ENCODE results near the gene CFAP92.

Gene CFAP92

DNA sequence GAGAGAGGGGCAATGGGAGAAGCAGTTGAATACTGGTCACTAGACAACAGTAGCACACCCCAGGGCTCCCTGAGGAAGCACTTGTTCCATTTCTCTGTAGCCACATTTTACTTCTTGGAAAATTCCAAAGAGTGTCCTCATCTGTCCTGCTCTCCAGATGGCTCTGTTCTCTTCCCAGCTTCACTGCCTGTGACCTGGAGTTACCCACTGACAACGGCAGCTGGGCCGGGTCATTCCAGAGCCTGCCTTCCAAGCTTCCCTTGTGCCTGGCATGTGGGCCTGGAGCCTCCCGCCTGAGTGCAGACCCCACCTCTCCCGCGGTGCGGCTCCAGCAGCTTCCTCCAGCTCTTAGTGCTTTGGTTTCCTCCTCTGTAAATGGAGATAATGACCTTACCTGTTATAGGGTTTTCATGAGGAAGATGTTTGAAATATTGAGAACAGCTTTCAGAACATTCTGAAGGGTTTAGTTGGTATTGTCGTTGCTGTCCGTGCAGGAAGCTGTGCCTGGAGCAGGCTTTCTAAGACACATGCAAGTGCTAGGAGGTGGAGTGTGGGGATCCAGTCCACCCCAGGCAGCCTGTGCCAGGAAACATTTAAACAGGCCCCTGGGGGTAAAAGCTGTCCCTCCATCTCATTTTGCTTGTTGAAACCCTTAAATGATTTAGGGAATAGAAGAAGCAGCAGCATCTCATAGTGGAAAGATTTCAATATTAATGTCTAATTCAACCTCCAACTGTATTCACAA lies 32.0 kb upstream of the CFAP92 start:
- peak; percentile 58 for DNase-seq

DNA sequence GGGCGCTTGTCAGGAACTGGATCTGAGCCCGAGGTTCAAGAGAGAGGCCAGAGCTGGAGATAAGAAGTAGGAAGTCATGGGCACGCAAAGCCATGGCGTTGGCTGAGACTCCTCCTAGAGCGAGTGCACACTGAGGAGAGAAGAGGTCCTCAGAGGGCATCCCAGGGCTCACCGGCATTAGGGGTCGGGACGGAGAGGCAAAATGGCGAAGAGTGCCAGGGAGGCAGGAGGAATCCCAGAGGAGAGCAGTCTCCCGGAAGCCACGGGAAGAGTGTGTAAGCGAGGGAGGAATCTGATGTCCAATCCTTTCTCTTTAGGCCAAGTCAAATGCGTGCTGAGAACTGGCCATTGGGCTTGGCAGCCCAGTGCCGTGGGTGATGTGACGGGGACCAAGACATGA lies 31.2 kb upstream of the CFAP92 start:
- DNase-seq, result peak; percentile 41

DNA sequence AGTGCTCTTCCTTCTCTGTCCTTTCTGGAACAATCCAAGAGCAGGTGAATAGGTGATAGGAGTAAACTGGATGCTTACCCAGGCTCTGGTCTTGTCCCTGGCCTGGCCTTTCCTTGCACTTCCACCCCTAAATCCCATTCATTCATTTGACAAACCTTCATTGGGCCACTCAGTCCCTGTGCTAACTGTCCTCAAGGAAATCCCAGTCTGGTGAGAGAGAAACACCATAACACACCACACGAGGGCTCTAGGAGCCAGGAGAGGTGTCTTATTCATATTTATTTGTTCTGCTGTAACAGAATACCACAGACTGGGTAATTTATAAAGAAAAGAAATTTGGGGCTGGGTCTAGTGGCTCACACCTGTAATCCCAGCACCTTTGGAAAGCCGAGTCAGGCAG lies 30.0 kb upstream of the CFAP92 start:
- DNase-seq, result no peak

DNA sequence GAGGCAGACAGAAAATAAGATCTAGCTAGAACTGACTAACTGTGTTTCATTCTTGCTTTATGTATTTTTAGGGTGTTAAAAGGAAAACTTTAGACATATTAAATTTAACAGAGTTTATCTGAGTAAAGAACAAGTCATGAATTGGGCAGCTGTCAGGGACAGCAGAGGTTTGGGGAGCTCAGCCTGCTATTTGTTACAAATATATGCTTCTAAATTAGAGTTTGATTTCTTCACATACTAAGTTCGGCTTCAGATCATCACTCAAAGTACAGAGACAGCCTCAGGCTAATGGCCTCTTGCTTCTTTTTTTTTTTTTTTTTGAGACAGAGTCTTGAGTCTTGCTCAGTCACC lies 29.1 kb upstream of the CFAP92 start:
- no peak for DNase-seq

DNA sequence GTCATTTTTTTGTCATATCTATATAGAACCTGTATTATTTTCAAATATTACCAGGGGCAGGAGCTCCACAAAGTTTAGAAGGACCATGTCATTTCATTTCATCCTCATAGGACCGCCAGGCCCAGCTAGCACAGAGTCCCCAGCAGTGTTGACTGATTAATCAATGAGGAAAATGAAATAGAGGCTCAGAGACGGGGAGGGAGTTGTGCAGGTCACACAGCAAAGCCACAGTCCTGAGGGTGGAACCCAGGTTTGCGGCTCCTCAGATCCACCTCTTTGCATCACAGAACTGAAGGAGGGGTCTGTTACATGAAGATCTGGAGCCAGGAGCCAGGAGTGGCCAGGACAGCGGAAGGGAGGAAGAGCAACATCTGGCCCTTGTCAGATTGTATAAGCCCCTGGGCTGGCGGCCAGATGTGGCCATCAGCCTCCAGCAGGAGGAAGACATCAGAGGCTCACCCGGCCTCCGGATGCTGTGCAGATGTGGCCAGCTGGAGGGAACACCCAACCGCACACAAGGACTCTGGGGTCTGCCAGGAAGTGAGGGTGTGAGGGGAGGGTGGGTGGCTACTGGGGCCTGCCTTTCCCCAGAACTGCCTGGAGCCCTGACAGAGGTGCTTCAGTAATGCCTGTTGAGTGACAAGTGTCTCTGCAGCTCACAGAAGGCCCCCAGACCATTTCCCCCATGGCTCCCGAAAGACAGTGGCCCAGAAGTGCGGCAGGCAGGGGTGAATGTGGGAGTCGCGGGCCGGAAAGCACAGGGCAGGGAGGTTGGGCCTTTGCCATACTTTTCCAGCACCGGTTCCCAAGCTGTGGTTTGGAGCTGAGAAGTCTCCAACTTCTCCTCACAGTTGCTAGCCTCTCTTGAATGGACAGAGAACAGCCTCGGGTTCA lies 28.5 kb upstream of the CFAP92 start:
- DNase-seq, result peak; percentile 51

DNA sequence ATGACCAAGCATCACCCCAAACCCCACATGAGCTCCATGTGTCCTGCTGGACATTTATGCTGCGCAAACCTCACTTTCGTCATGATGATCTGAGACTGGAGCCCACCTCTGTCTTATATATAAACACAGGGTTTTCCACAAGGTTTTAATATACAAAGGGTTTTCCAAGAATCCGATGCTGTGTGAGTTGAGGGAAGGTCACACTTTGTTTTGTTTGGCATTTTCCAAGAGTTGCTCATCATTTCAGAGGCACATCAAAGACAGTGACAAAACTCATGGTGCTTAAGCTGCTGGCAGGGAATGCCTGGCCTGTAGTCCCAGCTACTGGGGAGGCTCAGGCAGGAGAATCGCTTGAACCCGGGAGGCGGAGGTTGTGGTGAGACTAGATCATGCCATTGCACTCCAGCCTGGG lies 27.3 kb upstream of the CFAP92 start:
- peak; percentile 53 for DNase-seq

DNA sequence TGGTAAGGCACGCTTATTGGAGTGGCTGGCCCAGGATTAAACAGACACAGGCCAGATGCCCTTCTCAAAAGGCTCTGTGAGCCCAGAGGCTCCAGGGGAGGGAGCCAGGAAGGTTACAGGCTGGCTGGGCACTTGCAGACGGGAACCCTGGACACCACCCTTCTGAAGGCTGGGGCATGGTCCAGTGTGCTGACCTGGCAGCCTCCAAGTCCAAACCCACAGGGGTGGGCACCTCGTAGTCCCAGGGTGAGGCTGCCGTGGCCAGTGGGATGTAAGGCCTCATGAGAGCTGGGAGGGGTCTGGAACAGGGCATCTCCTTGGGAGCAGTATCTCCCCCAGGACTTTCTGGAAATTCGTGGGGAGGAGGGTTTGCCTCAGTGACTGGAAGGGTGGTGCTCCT lies 26.8 kb upstream of the CFAP92 start:
- peak; percentile 42 for DNase-seq

DNA sequence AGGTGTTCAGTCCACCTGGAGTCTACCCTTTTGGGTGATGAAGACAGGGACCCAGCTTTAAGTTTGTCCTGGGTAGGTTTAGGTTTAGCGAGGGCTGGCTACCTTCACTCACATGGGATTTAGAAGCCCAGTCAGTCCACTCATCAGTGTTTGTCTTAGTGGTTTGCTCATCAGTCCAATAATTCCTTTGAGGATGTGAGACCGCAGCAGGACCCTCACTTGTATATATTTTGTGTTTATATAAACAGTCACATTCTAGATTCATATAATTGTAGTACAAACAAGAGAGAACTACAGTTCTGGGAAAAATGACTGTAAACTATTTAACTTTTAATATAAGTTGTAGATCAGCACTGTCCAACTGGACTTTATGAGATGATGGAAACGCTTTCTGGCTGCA lies 25.4 kb upstream of the CFAP92 start:
- no peak for DNase-seq

DNA sequence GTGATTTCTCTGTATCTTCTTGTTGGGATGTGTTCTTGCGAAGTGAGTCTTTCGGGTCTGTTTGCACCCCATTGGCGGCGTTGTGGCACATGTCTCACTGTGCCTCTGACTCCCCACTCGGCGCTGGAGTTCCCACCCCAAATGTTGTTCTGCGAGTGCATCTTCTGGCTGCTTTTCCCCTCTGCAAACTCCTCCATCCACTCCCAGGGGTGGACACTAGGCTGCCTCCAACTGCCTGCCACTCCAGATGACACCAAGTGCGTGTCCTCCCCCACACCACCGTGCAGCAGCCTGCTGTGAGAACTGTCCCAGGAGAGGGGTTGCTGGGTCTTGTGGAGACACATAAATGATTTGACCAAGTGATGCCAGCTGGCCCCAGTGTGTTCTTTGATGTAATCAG lies 24.9 kb upstream of the CFAP92 start:
- DNase-seq, result no peak

DNA sequence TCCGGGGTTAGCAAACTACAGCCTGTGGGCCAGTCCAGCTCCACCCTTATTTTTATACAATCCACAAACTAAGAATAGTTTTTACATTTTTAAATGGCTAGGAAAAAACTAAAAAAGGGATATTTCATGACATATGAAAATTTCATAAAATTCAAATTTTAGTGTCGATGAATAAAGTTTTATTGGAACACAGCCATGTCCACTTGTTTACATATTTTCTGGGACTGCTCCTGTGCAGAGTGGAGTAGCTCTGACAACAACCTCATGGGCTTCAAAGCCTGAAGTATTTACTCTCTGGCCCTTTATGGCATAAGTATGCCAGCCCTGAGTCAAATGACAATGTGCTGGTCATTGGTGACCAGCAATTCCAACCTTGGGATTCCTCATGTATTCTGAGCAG lies 24.4 kb upstream of the CFAP92 start:
- DNase-seq, result no peak

DNA sequence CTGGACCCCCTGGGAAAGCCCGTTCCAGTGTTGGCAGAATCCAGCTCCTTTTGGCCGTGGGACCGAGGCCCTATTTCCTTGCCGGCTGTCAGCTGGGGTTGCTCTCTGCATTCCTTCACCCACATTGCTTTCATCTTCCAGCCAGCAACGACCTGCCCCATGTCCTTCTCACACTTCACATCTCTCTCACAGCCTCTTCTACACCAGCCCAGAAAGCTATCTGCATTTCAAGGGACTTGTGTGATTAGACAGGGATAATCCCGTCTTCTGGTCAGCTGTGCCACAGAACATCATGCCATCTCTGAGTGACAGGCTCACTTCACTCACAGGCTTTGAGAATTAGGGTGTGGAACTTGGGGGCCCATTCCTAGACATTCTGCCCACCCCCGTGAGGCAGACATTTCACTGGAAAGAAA lies 23.6 kb upstream of the CFAP92 start:
- no peak for DNase-seq

DNA sequence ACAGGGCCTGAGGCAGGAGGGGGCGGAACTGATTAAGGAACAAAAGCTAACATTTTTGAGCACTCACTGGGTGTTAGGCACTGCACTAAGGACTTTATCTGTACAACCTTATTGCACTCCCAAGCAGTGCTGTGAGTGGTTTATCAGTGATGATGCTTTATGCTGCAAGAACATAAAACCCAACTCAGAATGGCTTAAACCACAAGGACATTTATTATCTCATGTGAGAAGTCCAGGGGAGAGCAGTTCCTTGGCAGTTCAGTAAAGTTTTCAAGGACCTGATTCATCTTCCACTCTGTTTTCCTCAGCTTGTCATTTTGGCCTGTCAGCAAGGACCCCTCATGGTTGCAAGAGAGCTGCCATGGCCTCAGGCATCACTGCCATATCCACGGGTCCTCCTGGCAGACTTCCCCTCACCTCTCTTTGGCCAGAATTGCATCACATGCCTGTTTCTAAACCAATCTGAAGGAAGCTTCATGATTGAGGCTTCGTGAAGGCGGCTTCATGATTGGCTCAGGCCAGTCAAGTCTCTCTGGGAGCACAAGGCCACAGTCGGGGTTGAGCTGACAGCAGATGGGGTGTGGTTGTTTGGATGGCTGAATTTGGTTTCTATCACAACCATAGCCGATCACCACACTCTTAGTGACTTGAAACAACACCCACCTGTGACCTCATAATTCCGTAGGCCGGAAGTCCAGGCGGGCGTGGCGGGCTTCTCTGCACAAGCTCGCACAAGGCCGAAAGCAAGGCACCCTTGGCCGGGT lies 23.0 kb upstream of the CFAP92 start:
- peak; percentile 72 for DNase-seq

DNA sequence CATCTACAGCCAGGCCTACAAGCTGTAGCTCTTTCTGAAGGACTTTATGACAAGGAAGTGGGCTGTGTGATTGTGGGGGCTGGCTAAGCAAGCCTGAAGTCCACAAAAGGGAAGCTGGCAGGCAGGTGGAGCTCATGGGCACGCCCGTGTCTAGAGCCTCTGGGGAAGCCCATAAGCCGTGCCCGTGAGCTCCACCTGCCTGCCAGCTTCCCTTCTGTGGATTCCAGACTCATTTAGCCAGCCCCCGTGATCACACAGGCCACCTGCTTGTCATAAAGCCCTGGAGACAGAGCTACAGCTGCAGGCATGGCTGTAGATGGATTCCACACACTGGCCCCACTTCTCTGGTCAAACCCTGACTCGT lies 22.5 kb upstream of the CFAP92 start:
- peak; percentile 82 for DNase-seq

DNA sequence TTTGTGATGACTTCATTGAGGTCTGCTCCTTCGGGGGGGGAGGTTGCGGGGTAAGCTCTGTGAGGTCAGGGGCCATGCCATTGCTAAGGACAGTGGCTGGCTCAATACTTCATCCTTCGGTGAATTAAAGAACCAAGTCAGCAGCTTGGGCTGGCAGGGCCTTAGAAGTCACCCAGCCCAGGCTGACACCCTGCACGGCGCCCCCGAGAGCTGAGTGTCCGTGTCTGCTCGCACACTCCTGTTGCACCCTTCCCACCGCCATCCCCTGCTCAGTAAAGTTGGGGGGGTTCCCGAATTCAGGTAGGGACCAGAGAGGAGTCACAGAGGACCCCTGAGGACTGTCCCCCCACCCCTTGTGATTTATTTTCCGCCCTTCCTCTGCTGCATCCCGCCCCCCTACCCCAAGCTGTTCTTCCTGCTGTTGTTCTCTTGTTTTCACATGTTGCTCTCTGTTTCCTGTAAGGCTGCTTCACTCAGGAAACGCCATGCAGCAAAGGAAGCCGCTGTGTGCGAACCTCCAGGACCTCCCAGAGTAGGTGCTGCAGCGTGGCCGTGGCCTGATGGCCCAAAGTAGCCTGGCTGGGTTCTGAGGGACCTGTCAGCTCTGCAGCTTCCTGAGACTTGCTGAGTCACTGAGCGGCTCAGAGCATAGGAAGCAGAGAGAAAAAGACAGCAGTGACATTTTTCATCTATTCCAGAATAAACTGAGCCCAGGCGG lies 21.7 kb upstream of the CFAP92 start:
- DNase-seq, result peak; percentile 79

DNA sequence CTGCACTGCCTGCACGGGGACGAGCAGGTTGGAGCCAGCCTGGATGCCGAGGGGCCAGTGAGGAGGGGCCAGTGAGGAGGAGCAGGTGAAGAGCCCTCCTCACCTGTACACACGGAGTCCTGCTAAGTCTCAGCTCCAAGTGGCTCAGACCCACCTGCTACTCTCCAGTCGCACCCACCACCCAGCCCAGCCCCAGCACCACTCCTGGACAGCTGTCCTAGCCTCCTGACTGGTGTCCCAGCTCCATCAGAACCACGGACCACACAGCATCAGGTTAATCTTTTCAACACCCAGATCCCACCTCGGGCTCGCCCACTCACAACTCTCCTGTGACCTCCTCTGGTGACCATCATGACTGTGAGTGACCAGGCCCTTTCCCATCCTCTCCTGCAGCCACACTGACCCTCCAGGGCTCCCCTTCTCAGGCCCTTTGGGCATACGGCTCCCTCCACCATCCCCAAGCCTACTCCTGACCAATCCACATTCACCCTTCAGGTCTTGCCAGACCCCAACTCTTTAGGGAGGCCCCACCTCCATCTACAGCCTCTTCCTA lies 21.0 kb upstream of the CFAP92 start:
- no peak for DNase-seq

DNA sequence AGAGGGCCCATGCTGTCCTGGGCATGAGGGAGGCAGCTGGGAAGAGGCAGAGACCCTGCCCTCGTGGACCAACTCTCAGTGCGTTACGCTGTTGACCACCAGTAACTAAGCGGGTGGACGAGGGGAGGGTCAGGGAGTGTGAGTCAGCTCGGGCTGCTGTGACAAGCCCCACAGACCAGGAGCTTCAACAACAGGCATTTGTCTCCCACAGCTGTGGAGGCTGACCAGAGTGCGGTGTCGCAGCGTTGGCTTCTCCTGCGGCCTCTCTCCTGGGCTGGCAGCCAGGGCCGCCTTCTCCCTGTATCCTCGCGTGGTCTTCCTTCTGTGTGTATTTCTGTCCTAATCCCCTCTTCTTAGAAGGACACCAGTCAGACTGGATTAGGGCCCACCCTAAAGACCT lies 20.3 kb upstream of the CFAP92 start:
- DNase-seq, result no peak

DNA sequence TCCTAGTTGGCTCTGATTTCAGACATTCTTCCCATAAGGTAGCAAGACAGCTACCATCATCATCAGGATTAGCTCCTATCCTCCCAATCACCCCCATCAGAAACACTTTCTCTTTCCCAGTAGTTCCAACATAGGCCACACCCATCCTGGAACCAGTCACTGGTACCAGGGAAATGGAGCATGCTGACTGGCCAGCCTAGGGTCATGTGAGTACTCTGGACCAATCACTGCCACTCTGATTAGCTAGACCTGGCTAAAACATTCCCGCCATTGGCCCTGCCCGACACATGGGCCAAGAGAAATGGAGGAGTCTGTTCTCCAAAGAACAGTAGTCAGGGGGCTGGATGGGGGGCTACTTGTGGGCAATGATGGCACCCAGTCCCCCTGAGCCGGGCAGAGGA lies 19.6 kb upstream of the CFAP92 start:
- DNase-seq, result peak; percentile 55

DNA sequence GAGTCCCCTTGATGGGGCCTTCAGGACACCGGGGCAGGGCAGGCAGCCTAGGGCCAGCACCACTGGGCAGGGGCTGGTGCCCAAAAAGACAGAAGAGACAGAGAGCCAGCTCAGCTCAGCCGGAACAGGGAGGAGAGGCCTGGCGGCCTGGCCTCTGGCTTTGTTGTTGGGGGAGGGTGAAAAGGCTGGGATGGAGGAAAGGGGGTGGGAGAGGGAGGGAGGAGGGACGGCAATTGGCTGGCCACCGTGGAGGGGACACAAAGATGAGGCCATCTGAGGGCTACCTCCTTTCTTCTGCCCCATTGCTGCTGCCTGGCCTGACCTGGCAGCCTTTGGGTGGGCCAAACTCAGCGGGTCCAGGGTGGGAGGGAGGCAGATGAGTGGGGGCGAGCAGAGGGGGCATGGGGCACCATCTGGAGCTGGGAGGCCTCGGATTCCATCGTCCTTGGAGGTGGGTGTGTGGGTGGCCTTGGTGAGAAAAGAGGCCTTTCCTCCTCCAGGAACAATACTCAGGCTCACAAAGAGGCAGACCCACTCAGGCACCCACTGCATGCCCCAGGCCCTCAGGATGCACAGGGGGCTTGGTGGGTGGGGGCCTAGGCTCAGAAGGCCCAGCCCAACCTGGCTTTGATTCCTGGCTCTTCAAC lies 16.6 kb upstream of the CFAP92 start:
- no peak for DNase-seq

DNA sequence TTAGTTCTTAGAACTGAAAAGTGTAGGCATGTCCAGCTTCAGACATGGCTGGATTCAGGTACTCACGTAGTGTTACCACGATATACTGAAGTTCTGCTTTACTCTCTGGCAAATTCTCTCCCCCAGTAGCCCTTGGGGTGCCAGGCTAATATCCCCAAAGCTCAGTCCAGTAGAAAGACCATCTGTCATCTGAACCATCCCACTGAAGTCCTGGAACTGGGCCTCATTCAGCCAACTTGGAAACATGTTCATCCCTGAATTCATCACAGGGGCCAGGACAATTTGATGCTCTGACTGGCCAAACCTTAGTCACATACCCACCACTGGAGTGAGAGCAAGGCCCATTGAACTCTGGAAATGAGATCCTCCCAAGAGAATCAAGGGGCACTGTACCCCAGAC lies 15.4 kb upstream of the CFAP92 start:
- DNase-seq, result no peak

DNA sequence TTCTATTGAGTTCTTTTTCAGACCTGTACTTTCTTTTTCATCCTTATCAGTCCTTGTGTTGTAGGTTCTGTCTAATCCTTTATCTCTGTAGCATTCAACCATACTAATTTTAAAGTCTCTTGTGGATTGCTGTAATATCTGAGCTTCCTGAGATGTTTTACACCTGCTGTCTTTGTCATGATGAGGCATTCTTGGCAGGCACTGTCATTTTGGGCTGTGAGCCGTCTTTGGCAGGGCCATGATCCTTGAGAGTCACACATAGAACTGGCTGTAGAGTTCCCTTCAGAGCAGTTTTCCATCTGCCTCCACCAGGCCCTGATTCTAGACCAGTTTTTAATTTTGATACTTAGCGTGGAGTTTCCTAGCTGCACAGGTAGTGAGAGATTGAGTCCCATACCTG lies 13.9 kb upstream of the CFAP92 start:
- DNase-seq, result no peak

DNA sequence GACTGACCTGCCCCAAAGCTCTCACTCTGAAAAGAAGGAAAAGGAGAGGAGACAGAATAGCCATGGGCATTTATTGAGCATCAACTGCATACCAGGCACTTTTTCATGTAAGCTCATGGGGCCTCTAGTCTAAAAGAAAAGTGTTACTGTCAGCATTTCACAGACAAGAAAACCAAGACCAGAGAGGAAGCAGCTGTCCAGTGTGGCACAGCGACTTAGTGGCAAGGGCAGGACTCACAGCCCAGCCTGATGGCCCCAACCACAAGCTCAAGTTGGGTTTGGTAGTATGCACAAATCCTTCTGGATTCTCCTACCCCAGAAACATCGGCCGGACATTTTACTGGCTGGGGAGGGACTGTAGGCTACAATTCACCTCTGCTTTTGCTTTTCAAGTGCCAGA lies 13.0 kb upstream of the CFAP92 start:
- DNase-seq, result no peak

All from activated effector memory CD4-positive, alpha-beta T cell treated with anti-CD3 and anti-CD28 coated beads, Interleukin-2, amount 50 U/mL, for 16 hours (primary cell).